ENCODE results near the gene ANAPC2. TPM values are rescaled to one million over a fixed set of nuclear protein-coding genes. Genes with fewer than 3 reads are reported as not detected.

ANAPC2 gene
- total RNA-seq, 3 donors from 2014 or later (not counting 1 experiment from before 2014, with no cell fraction given) = 146 to 172 (median 171) TPM

GRCh38 chr9:137147793-137148160, 40.6 kb downstream of the ANAPC2 start:
- DNase-seq = no peak
- Histone ChIP-seq H3K9me3 (ENCODE audit: control insufficient read depth, insufficient read depth, low read length) (no peaks in the 10 kb centered on the region), H3K36me3 (ENCODE audit: control insufficient read depth, insufficient read depth, low read length) (no peaks in the 10 kb centered on the region), H3K4me1 (ENCODE audit: control insufficient read depth, insufficient read depth, low read length) (peaks cover 8% of the 10 kb centered on the region), H3K27ac (ENCODE audit: low read length) (no peak overlapping the region), H3K27me3 (ENCODE audit: control insufficient read depth, insufficient read depth, low read length) (peaks cover under 1% of the 10 kb centered on the region), H3K4me3 (ENCODE audit: low read length) (no peak overlapping the region)
- Mint-ChIP-seq H3K9me3 (no peaks in the 10 kb centered on the region), H3K4me1 (no peaks in the 10 kb centered on the region), H3K36me3 (no peaks in the 10 kb centered on the region), H3K27me3 (ENCODE audit: low read depth in 2 of 2) (peaks cover 0 to 8% of the 10 kb centered on the region in 2 donors), H3K4me3 (no peak overlapping the region), H3K27ac (no peak overlapping the region)
- ATAC-seq = no peak
- TF ChIP-seq, protein P1, sequence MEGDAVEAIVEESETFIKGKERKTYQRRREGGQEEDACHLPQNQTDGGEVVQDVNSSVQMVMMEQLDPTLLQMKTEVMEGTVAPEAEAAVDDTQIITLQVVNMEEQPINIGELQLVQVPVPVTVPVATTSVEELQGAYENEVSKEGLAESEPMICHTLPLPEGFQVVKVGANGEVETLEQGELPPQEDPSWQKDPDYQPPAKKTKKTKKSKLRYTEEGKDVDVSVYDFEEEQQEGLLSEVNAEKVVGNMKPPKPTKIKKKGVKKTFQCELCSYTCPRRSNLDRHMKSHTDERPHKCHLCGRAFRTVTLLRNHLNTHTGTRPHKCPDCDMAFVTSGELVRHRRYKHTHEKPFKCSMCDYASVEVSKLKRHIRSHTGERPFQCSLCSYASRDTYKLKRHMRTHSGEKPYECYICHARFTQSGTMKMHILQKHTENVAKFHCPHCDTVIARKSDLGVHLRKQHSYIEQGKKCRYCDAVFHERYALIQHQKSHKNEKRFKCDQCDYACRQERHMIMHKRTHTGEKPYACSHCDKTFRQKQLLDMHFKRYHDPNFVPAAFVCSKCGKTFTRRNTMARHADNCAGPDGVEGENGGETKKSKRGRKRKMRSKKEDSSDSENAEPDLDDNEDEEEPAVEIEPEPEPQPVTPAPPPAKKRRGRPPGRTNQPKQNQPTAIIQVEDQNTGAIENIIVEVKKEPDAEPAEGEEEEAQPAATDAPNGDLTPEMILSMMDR (IDR thresholded peaks at IDR 0.05) = no peak
- intact Hi-C loops (cut with micrococcal nuclease) = no loop called here
- WGBS (ENCODE audit: insufficient coverage) = 33% methylated on average over 24 of the region's 24 CpGs

GRCh38 chr9:137147091-137147792, 41.1 kb downstream of the ANAPC2 start:
- Histone ChIP-seq H3K4me1 (ENCODE audit: control insufficient read depth, insufficient read depth, low read length) (peaks cover 8% of the 10 kb centered on the region), H3K27ac (ENCODE audit: low read length) (no peak overlapping the region), H3K36me3 (ENCODE audit: control insufficient read depth, insufficient read depth, low read length) (no peaks in the 10 kb centered on the region), H3K4me3 (ENCODE audit: low read length) (no peak overlapping the region), H3K9me3 (ENCODE audit: control insufficient read depth, insufficient read depth, low read length) (no peaks in the 10 kb centered on the region), H3K27me3 (ENCODE audit: control insufficient read depth, insufficient read depth, low read length) (peaks cover 3% of the 10 kb centered on the region)
- no peaks in the 10 kb centered on the region for H3K9me3 Mint-ChIP-seq
- H3K27me3 Mint-ChIP-seq (ENCODE audit: low read depth in 2 of 2) = peaks cover 0 to 11% of the 10 kb centered on the region in 2 donors
- H3K36me3 Mint-ChIP-seq = no peaks in the 10 kb centered on the region
- DNase-seq (no peak), ATAC-seq (no peak)
- no peak overlapping the region for H3K4me3 Mint-ChIP-seq
- 86% methylated on average over 26 of the region's 26 CpGs for WGBS (ENCODE audit: insufficient coverage)
- TF ChIP-seq, protein P1 (IDR thresholded peaks at IDR 0.05) = no peak
- H3K27ac Mint-ChIP-seq = no peak overlapping the region
- no peaks in the 10 kb centered on the region for H3K4me1 Mint-ChIP-seq
- intact Hi-C loops (cut with micrococcal nuclease) = no loop called here

DNA sequence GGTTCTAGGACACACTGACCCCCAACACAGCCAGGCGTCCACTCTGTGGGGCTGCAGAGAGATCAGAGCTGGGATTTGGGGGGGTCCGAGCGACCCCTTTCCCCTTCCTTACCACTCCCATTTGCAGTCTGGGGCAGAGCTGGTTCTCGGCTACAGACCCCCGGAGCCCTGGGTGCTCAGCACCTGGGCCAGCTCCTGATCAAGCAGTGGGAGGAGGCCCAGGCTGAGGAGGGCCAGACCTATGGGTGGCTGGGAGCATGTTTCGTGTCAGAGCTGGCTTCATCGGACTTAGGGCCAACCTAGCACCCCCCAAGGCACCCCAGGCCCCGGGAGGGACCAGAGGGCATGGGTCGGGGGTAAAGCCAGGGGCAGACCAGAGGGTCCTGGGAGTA, 41.8 kb downstream of the ANAPC2 start:
- ATAC-seq = no peak
- no peak overlapping the region for H3K4me3 Mint-ChIP-seq
- intact Hi-C loops (cut with micrococcal nuclease) = no loop called here

More for the DNA sequence above, 41.8 kb downstream of the ANAPC2 start:
- no peaks in the 10 kb centered on the region for H3K9me3 ChIP-seq (ENCODE audit: control insufficient read depth, insufficient read depth, low read length)
- no peak for DNase-seq
- WGBS (ENCODE audit: insufficient coverage) = 74% methylated on average over 9 of the region's 9 CpGs
- H3K27ac Mint-ChIP-seq = no peak overlapping the region
- no peaks in the 10 kb centered on the region for H3K36me3 ChIP-seq (ENCODE audit: control insufficient read depth, insufficient read depth, low read length)
- peaks cover 8% of the 10 kb centered on the region for H3K4me1 ChIP-seq (ENCODE audit: control insufficient read depth, insufficient read depth, low read length)
- no peak overlapping the region for H3K4me3 ChIP-seq (ENCODE audit: low read length)
- H3K27ac ChIP-seq (ENCODE audit: low read length) = no peak overlapping the region
- H3K4me1 Mint-ChIP-seq = no peaks in the 10 kb centered on the region
- H3K27me3 ChIP-seq (ENCODE audit: control insufficient read depth, insufficient read depth, low read length) = peaks cover 3% of the 10 kb centered on the region
- TF ChIP-seq, protein P1 (IDR thresholded peaks at IDR 0.05) = no peak
- H3K9me3 Mint-ChIP-seq = no peaks in the 10 kb centered on the region
- no peaks in the 10 kb centered on the region for H3K36me3 Mint-ChIP-seq
- H3K27me3 Mint-ChIP-seq (ENCODE audit: low read depth in 2 of 2) = peaks cover 0 to 16% of the 10 kb centered on the region in 2 donors

Data from natural killer cell (primary cell).